CD4-positive, alpha-beta T cell treated with Interleukin-6 for 4 hours (primary cell): ENCODE data around the gene PAPPA2.
"Not testable (repeated sequence)": the region's sequence is repeated elsewhere in the genome, so short reads cannot be mapped to it uniquely, and the experiment has no call there.

Source experiments
- DNase-seq: peaks from one replicate; pipeline ENCODE4 v3.0.0-alpha.2; 2020; ENCODE audit warnings: mixed read lengths

PAPPA2 gene, protein sequence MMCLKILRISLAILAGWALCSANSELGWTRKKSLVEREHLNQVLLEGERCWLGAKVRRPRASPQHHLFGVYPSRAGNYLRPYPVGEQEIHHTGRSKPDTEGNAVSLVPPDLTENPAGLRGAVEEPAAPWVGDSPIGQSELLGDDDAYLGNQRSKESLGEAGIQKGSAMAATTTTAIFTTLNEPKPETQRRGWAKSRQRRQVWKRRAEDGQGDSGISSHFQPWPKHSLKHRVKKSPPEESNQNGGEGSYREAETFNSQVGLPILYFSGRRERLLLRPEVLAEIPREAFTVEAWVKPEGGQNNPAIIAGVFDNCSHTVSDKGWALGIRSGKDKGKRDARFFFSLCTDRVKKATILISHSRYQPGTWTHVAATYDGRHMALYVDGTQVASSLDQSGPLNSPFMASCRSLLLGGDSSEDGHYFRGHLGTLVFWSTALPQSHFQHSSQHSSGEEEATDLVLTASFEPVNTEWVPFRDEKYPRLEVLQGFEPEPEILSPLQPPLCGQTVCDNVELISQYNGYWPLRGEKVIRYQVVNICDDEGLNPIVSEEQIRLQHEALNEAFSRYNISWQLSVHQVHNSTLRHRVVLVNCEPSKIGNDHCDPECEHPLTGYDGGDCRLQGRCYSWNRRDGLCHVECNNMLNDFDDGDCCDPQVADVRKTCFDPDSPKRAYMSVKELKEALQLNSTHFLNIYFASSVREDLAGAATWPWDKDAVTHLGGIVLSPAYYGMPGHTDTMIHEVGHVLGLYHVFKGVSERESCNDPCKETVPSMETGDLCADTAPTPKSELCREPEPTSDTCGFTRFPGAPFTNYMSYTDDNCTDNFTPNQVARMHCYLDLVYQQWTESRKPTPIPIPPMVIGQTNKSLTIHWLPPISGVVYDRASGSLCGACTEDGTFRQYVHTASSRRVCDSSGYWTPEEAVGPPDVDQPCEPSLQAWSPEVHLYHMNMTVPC (N-terminal part only)

DNA sequence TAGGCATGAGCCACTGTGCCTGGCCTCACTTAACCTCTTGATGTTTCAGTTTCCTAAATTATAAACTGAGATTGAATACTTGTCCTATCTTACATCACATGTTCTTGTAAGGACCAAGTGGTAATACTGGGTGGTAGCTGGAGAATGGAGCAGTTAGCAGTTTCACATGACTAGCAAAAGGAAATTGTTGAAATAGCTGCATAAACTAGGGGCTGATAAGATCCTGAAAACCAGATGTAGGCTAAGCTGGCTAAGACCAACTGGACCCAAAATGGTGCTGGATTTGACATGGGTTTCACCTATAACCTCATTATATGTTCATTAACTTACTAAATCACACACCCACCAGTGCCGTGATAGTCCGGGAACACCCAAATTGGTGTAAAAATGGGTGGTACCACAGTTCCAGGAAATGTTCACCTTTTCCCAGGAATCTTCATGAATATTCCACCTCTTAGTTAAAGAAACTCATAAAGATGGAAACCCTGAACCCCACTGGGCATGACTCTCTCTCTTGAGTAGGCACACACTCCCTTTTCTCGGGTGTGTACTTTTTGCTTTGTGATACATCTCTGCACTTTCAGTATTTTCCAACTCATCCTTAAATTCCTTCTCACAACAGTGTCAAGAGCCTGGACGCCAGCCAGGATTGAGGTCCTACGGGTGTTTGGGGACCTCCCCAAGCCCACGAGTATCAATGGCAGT lies at the start of gene PAPPA2:
PAPPA2 (plus strand) TSS at position 502 of the 705 bp plus-strand sequence. CDS start 93,148 bp downstream, outside the sequence.
- no peak for DNase-seq

DNA sequence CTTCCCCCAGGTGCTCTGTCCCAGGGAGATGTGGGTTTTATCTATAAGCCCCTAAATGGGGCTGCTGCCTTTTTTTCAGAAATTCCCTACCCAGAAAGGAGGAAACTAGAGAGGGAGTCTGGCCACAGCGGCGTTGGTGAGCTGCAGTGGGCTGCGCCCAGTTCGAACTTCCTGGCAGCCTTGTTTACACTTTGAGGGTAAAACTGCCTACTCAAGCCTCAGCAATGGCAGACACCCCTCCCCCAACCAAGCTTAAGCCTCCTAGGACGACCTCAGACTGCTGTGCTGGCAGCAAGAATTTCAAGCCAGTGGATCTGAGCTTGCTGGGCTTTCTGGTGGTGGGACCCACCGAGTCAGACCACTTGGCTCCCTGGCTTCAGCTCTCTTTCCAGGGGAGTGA lies 46.2 kb upstream of the PAPPA2 start:
- DNase-seq: no peak

- not testable (repeated sequence) for DNase-seq
These were observed 43.4 kb upstream of the PAPPA2 start for GRCh38 chr1:176419608-176420007.

- DNase-seq: no peak
These were observed 28.7 kb upstream of the PAPPA2 start for GRCh38 chr1:176434234-176434633.

GRCh38 chr1:176436251-176436650 lies 26.7 kb upstream of the PAPPA2 start:
- no peak for DNase-seq

DNA sequence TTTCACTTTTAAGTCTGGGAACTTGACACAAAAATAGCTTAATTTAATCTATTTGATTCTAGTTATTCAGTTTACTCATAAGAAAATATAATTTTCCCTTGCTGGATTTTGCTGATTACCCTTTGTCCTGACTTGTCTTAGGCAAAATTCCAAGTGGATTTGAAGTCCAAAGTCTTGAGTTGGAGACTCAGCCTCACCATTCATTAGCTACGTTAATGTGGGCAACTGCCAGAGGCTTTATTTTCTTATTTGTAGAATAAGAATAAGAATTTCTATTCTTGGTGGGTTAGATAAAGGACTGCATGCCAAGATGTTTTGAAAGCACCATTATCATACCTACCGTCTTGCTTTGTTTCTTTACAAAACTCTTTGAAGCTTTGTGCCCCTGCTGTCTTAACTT lies 22.8 kb upstream of the PAPPA2 start:
- DNase-seq: no peak

- DNase-seq: no peak
These were observed 18.7 kb upstream of the PAPPA2 start for GRCh38 chr1:176444286-176444685.

GRCh38 chr1:176445402-176445801 lies 17.6 kb upstream of the PAPPA2 start:
- no peak for DNase-seq

DNA sequence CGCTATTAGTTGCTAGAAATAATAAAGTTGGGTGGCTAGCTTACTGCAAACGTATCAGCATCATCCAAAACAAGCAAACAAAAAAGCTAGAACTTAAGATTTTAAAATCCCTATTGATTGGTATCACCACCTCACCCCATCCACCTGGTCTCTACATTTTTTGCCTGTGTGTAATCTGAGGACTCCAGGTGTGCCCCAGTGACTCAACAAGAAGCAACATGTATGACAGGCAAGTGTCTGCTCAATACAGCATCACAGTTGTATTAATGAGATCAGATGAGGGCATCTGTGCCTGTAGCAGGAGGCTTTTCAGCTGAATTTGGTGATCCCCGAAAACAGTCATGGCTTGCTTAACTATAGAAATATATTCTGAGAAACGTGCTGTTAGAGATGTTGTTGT lies 14.6 kb upstream of the PAPPA2 start:
- no peak for DNase-seq

DNA sequence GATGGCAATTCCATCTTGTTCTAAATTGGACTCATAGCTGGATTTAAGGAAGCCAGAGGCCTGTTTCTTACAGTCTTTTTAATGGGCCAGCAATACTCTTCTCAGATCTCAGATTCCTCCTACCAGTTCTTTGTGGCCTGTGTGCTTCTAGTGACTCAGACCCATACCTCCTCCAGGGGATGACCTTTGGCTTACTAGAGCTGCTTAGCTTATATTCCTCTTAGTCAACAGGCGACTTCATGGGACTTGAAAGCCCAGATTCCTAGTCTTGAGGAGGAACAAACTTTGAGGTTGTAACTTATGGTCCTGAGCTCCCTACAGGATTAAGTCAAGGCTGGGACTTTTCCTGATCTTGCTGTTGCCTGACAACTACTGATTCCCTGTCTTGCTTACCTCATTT lies 12.4 kb upstream of the PAPPA2 start:
- DNase-seq: no peak

- DNase-seq: not testable (repeated sequence)
These were observed 11.2 kb upstream of the PAPPA2 start for GRCh38 chr1:176451741-176452140.

DNA sequence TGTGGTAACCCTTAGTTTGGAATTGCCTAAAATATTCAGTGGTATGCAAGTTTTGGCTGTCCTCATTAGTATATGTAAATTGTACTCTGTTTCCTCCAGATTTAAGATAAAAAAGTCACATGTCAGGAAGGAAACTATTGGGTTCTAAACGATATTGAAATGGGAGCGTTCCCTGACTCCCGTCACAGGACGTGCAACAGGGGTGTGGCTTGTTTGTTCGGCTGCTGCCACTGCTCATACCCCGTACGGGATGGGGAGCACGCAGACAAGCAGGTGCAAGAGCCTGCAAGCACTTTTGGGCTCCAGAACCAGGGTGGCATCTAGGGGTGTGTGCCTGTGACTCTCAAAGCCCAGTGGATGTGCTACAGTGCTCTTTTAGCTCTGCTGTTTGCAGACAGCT lies 6.2 kb upstream of the PAPPA2 start:
- no peak for DNase-seq

GRCh38 chr1:176460544-176461336 lies 2.2 kb upstream of the PAPPA2 start:
- no peak for DNase-seq

DNA sequence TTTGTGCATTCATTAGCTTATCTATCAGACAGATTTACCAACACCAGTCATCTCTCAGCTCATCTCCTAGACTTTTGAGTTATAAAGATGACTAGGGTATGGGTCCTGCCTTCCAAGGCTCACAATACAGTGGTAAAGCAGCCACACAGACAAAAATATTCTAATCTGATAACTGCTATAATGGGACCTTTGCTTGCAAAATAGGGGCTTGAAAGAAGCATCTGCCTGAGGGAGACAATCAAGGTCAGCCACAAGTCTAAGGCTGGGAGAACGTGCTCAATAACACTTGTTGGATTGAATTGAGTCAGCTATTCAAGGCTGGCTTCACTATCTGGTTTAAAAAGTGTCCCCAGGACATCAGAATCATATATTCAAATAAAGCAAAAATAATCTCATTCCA lies 1.4 kb upstream of the PAPPA2 start:
- no peak for DNase-seq

GRCh38 chr1:176466514-176466913 lies 3.5 kb downstream of the PAPPA2 start:
- DNase-seq: no peak

DNA sequence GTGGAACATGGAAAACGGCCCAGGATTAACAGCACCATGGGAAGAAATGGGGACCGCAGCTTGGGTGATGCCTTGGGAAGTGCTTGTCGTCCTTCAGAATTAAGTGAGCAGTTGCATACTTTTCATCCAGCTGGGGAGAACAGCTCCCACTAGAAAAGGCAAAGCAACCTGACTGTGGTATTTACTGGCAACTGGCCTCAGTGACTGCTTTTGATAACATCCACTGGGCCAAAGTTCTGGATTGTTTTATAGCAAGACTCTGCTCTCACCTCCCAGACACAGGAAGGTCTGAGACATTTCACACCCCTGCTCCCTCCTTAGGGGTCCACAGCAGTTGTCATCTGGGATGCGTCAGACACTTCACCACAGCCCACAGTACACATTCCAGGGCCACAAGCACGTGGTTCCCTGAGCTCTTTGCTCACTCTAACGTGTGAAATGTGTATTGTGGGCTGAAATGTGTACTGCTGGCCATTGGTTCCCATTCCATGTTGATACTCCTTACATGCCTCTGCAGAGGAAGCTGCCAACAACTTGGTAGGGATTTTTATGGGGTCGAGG lies 6.6 kb downstream of the PAPPA2 start:
- no peak for DNase-seq

DNA sequence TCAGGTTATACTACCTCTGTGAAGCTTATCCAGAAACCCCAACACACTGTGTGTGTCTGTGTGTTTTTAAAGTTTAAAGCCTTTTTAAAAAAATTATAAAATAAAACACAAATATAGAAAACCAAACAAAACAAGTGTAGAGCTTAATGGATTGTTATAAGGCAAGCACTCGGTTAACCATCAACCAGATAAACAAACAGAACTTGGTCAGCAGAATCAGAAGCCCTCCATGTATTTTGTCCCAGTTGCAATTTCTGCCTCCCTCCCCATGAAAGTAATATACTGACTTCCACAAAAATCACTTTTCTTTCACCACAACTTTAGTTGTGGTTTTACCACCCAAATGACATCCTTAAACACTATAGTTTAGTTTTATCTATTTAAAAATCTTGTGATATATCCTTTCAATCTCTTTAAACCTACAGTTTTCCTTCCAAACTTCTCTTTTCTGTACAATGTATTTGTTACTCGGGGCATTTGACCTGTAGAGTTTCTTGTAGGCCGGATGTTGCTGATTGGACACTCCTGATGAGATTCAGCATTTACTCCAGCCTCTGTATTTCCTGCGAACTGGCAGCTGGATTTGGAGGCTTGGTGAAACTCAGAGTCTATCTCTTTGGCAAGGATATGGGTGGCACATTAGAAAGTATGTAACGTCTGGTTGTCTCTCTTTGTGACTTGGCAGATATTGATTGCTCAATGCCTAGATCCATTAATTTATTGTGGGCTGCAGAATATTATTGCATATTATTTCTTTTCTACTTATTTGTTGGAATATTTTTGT lies 8.6 kb downstream of the PAPPA2 start:
- no peak for DNase-seq

DNA sequence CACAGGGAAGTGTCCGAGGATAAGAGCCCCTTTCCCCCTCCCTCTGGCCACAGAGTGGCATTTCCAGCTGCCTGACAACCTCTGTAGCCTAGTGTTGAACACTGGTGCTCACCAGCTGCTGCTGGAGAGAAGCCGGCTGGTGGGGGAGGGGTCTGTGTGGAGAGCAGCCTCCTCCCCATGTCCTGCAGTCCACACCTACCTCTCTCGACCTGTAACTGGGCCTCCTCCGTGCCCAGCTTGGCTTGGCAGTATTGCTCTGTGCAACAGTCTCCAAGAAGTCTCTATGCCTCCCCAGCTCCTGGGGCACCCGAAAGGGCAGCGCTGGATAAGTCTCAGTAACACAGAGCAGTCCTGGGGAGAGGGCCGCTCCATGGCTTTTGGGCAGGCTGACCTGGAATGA lies 17.0 kb downstream of the PAPPA2 start:
- DNase-seq: no peak

GRCh38 chr1:176480750-176481149 lies 17.8 kb downstream of the PAPPA2 start:
- DNase-seq: no peak

DNA sequence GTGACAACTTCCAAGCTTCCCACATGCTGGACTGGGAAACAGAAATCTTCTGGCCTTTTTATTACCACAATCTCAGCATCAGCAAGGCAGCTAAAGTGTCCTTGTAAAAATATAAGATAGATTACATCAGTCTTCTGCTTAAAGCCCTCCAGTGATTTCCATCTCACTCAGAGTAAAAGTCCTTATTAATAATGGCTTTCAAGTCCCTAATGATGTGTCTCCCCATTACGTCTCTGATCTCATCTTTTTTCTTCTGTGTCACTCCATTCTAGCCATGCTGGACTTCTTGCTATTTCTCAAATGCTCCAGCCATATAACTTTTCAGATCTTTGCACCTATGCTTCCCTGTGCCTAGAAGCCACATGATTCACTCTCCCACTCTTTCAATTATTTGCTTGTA lies 22.1 kb downstream of the PAPPA2 start:
- DNase-seq: no peak

DNA sequence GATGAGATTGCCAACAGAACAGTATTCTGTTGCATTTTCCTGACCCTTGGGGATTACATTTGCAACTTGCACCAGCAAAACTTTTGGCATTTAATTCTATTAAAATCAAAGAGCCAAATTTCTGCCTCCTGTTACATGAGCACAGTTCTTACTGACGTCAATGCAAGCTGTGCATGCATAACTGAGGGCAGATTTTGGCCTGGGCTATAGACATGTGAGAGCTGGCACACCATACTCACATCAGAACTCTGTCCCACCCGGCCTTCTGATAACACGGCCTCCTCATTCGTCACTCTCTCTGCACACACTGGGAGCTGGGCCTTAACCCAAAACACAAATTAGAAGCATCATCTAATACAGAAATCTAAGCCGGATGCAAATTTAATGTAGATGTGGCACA lies 31.5 kb downstream of the PAPPA2 start:
- no peak for DNase-seq
